Osteoblast (primary cell): ENCODE results near the gene FA2H. TPM values are rescaled to one million over a fixed set of nuclear protein-coding genes. Genes with fewer than 3 reads are reported as not detected.
"Not testable (repeated sequence)": the region's sequence is repeated elsewhere in the genome, so short reads cannot be mapped to it uniquely, and the experiment has no call there.

Experiments used
- DNase-seq: peaks from one replicate; pipeline ENCODE4 v3.0.0; 2011; ENCODE audit warnings: low spot score, mixed read lengths; ENCODE audit not compliant: insufficient read length; ENCODE audit errors: missing footprints
- H2AFZ ChIP-seq: 2 replicates; pipeline ENCODE4 v1.6.0; 2011; ENCODE audit warnings: mild to moderate bottlenecking, low read length
- H3K27ac ChIP-seq: 2 replicates; pipeline ENCODE4 v1.5.1; 2011; ENCODE audit warnings: mild to moderate bottlenecking, low read depth, low read length, moderate library complexity
- H3K27me3 ChIP-seq: 2 replicates; pipeline ENCODE4 v1.6.0; 2012; ENCODE audit warnings: mild to moderate bottlenecking, control low read depth, inconsistent platforms, low read length, moderate library complexity; ENCODE audit not compliant: insufficient read depth
- H3K36me3 ChIP-seq: 2 replicates; pipeline ENCODE4 v1.5.1; 2011; ENCODE audit warnings: mild to moderate bottlenecking, low read length, control low read depth, moderate library complexity; ENCODE audit not compliant: insufficient read depth
- H3K4me1 ChIP-seq: 2 replicates; pipeline ENCODE4 v1.5.1; 2011; ENCODE audit warnings: mild to moderate bottlenecking, low read length, control low read depth, moderate library complexity; ENCODE audit not compliant: insufficient read depth
- H3K4me2 ChIP-seq: 2 replicates; pipeline ENCODE4 v1.6.0; 2011; ENCODE audit warnings: mild to moderate bottlenecking, low read length; ENCODE audit not compliant: insufficient read depth
- H3K4me3 ChIP-seq: fragments of 200-600 bp; sonication (generic); 3 replicates; pipeline ENCODE4 v1.5.1; 2012; ENCODE audit warnings: mild to moderate bottlenecking, low read length, inconsistent platforms; ENCODE audit not compliant: insufficient read depth
- H3K79me2 ChIP-seq: 2 replicates; pipeline ENCODE4 v1.6.0; 2012; ENCODE audit warnings: mild to moderate bottlenecking, low read length, control low read depth, inconsistent platforms; ENCODE audit not compliant: insufficient read depth
- H3K9me3 ChIP-seq: 2 replicates; pipeline ENCODE4 v1.5.1; 2011; ENCODE audit warnings: low read depth, low read length, control low read depth
- H4K20me1 ChIP-seq: 2 replicates; pipeline ENCODE4 v1.6.0; 2012; ENCODE audit warnings: mild to moderate bottlenecking, low read length, control low read depth; ENCODE audit not compliant: insufficient read depth
- CTCF ChIP-seq: IDR thresholded peaks from 2 replicates; pipeline ENCODE4 v1.5.1; 2011; ENCODE audit warnings: mild to moderate bottlenecking, low read depth, low read length, moderate library complexity; ENCODE audit errors: extremely low read depth
- total RNA-seq: library from RNA; depleted of rRNA; stranded (reverse); fragments of >200 nt; gene quantifications from 2 replicates; pipeline ENCODE4 v1.2.3, GENCODE V29; 2012

Gene FA2H
- total RNA-seq = not detected in 2 replicates

GRCh38 chr16:74774223-74775139 lies at the start of gene FA2H:
FA2H (minus strand) TSS chr16:74774820; CDS start chr16:74774755, 65 bp downstream.
- TF ChIP-seq CTCF = no peak
- H3K4me2 ChIP-seq = peak within 1 kb of the TSS; percentile 45
- peak; percentile 94 for DNase-seq
- no peaks in the 10 kb centered on the region for H4K20me1 ChIP-seq
- H3K9me3 ChIP-seq = no peaks in the 10 kb centered on the region
- H3K79me2 ChIP-seq = no peaks in the 10 kb centered on the region
- peaks cover 50% of the 10 kb centered on the region for H3K27me3 ChIP-seq
- H3K27ac ChIP-seq = no peak within 1 kb of the TSS
- peak within 1 kb of the TSS; percentile 42 for H3K4me3 ChIP-seq
- no peaks in the 10 kb centered on the region for H3K4me1 ChIP-seq
- H3K36me3 ChIP-seq = no peaks in the 10 kb centered on the region
- no peak within 1 kb of the TSS for H2AFZ ChIP-seq

- H3K9me3 ChIP-seq = no peaks in the 10 kb centered on the region
- H3K79me2 ChIP-seq = no peaks in the 10 kb centered on the region
- no peak overlapping the region for H3K4me2 ChIP-seq
- no peak for TF ChIP-seq CTCF
- no peak overlapping the region for H3K27ac ChIP-seq
- H4K20me1 ChIP-seq = no peaks in the 10 kb centered on the region
- no peaks in the 10 kb centered on the region for H3K36me3 ChIP-seq
- H3K4me1 ChIP-seq = no peaks in the 10 kb centered on the region
- peaks cover 25% of the 10 kb centered on the region for H3K27me3 ChIP-seq
- H2AFZ ChIP-seq = no peak overlapping the region
- DNase-seq = no peak
- no peak overlapping the region for H3K4me3 ChIP-seq
Measured at GRCh38 chr16:74817851-74818250, 43.2 kb upstream of the FA2H start.

- peak overlapping the region; percentile 79 for H2AFZ ChIP-seq
- H3K27ac ChIP-seq = no peak overlapping the region
- TF ChIP-seq CTCF = peak; percentile 76
- peak; percentile 95 for DNase-seq
- peak overlapping the region; percentile 51 for H3K4me2 ChIP-seq
- no peaks in the 10 kb centered on the region for H3K79me2 ChIP-seq
- H3K9me3 ChIP-seq = no peaks in the 10 kb centered on the region
- H3K36me3 ChIP-seq = no peaks in the 10 kb centered on the region
- no peaks in the 10 kb centered on the region for H3K4me1 ChIP-seq
- no peaks in the 10 kb centered on the region for H4K20me1 ChIP-seq
- H3K27me3 ChIP-seq = peaks cover 26% of the 10 kb centered on the region
- H3K4me3 ChIP-seq = no peak overlapping the region
Measured at GRCh38 chr16:74813109-74813641, 38.6 kb upstream of the FA2H start.

GRCh38 chr16:74811911-74812310 lies 37.3 kb upstream of the FA2H start:
- no peak overlapping the region for H2AFZ ChIP-seq
- no peak overlapping the region for H3K27ac ChIP-seq
- H3K4me2 ChIP-seq = no peak overlapping the region
- H3K27me3 ChIP-seq = peaks cover 17% of the 10 kb centered on the region
- DNase-seq = no peak
- H3K79me2 ChIP-seq = no peaks in the 10 kb centered on the region
- H3K4me3 ChIP-seq = no peak overlapping the region
- no peaks in the 10 kb centered on the region for H3K9me3 ChIP-seq
- H3K36me3 ChIP-seq = no peaks in the 10 kb centered on the region
- TF ChIP-seq CTCF = no peak
- H4K20me1 ChIP-seq = no peaks in the 10 kb centered on the region
- no peaks in the 10 kb centered on the region for H3K4me1 ChIP-seq

- not testable (repeated sequence) for H3K79me2 ChIP-seq, H3K9me3 ChIP-seq, H3K4me3 ChIP-seq, H3K4me1 ChIP-seq, H2AFZ ChIP-seq, H3K27ac ChIP-seq, H4K20me1 ChIP-seq, H3K36me3 ChIP-seq, H3K4me2 ChIP-seq, DNase-seq
- H3K27me3 ChIP-seq = peaks cover 10% of the 10 kb centered on the region
Measured at GRCh38 chr16:74811216-74811615, 36.6 kb upstream of the FA2H start.
